ENCODE results near the gene FGF11.
"Not testable (repeated sequence)": the region's sequence is repeated elsewhere in the genome, so short reads cannot be mapped to it uniquely, and the experiment has no call there.

Gene FGF11

GRCh38 chr17:7481842-7482741 is 42.8 kb downstream of the FGF11 start:
- not testable (repeated sequence) for DNase-seq

DNA sequence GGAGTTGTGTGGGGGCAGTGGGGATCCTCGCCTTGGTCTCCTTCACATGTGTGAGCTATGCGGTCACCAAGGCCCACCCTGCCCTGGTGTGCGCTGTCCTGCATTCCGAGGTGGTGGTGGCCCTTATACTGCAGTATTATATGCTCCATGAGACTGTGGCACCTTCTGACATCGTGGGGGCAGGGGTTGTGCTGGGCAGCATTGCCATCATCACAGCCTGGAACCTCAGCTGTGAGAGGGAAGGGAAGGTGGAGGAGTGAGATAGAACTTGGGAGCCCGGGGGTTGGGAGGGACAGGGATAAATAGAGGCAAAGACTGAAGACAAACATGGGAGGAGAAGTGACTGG is 43.4 kb downstream of the FGF11 start:
- DNase-seq, result not testable (repeated sequence)

DNA sequence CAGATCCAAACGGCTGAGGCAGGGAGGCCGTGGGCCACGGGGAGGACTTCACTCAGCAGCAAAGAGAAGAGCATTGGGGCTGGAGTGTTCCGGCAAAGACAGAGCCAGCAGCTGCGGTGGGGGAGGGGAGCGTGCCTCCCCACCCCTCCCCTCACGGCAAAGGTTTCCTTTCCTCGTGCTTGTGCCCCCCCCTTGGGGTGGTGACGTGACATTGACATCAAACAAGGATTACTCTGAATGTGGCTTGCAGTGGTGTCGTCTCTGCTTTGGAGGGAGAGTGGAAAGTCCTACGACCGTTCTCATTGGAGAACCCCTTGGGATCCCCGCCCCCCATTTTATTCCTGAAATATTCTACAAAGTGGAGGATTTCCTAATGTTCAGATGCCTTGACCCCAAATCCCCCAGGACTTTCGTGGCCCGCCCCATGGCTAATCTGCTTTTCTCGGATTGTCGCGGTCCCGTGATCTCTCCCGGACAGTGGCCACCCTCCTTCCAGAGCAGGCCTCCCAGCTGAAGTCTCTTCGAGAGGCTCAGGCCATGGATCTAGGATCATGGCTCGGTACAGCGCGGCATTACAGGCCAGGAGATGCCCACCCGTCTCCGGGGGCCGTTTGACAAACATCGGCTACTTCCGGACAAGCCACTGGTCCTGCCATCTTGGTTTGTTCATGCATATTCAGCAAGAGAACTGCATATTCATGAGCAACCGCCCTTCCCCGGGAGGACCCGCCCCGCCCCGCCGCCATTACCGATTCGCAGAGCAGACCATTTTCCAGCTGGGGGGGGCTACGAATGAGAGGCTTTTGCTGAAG is 44.1 kb downstream of the FGF11 start:
- DNase-seq, result peak; percentile 84

GRCh38 chr17:7484067-7484918 is 45.0 kb downstream of the FGF11 start, which contains the start of gene POLR2A:
POLR2A (plus strand) TSS chr17:7484366.
- peak; percentile 84 for DNase-seq

GRCh38 chr17:7484919-7485377 is 45.6 kb downstream of the FGF11 start:
- no peak for DNase-seq

DNA sequence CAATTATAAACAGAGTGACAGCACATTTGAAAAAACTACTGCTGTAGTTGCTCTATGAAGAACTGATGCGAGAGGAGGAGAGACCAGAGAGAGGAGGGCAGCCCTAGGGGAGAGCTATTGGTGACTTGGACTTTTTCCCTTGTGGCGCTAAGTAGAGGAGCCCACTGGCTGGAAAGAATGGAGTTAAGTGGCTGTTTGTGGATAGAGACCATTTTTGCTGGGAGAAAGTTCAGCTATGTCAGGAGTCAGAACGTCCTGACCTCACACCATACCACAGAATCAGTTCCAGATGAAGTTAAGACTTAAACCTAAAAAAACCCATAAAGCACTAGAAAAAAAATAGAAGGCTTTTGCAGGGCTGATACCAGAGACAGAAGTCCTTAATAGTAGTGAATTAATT is 46.9 kb downstream of the FGF11 start:
- no peak for DNase-seq

- DNase-seq, result no peak
Observed at GRCh38 chr17:7490144-7490543, 50.8 kb downstream of the FGF11 start.

DNA sequence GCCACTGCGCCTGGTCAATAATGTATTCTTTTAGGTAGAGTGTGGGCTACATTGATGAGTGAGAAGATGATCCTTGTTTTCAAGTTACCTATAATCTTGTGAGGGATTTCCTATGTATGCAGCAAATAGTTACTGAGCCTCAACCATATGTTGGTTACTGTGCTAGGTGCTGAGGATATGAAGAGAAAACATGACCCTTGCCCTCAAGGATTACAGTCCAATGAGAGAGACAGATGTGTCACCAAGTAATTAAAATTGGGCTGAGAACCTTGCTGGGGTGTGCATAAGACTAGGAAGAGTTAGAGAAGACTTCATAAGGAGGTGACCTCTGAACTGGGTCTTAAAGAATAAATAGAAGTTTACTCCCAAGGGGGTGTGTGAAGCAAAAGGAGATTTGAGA is 52.3 kb downstream of the FGF11 start:
- DNase-seq, result no peak

DNA sequence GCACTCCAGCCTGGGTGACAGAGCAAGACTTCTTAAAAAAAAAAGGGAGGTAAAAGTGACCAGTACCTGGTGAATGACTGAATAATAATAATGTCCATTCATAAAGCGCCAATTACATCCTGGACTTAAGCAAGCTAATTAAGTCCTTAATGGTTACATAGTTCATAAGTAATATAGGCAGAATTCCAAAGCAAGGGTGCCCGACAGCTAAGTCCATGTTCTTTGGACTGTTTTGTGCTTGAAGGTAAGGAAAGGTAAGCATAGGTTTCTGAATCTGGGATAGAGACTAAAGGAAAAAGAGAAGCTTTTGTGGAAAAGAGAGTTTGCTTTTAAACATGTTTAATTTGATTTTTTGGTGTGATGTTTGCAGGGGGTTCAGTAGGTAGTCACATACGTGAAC is 54.6 kb downstream of the FGF11 start:
- no peak for DNase-seq

All from KG1 (cell line).